ENCODE data around the gene BIN1.
A peak's percentile ranks its signal among the peaks of the same experiment; 100 is the strongest.

Gene BIN1

DNA sequence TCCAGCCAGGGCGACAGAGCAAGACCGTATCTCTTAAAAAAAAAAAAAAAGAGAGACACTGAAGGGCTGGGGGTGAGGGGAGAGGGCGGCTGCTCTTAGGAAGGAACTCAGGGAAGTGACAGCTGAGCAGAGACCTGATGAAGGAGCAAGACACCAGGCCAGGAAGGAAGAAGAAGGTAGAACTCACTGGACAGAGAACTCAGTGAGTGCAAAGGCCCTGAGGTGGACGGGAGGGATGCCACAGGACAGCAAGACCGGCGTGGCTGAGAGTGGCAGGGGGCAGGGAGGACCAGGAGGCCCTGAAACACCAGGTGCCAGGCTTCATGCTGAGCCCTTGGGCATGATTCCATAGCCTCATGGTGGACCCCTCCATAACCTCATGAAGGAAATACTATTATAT is 18.2 kb downstream of the BIN1 start:
- no peak for DNase-seq

DNA sequence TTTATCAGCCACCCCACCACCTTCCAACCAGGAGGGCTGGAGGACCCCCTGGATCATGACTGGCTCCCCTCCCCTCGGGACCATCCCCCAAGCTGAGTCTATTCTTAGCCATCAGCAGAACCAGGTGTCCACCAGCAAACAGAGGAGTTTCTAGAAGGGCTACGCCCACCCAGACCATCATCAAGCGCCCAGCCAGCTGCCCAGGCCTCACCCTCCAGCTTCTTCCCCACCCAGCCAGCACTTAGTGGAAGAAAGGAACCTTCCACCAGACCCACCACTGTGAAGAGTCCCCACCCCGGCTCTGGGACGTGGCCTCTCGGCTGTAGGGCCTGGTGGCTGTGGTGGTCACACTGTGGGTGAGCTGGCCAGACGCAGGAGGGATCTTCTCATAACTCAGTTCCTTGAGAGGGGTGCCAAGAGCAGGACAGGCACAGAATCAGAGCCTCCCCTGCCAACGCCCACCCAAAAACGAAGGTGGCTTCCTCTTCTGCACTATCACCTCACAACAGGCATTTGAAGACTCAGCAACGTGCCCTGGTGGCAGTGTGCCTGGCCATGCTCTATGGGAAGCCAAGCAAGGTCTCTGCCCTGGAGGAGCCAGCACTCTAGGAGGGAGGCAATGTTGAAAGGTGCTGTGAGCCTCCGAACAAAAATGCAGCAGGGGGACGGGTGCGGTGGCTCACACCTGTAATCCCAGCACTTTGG is 19.0 kb downstream of the BIN1 start:
- no peak for DNase-seq

DNA sequence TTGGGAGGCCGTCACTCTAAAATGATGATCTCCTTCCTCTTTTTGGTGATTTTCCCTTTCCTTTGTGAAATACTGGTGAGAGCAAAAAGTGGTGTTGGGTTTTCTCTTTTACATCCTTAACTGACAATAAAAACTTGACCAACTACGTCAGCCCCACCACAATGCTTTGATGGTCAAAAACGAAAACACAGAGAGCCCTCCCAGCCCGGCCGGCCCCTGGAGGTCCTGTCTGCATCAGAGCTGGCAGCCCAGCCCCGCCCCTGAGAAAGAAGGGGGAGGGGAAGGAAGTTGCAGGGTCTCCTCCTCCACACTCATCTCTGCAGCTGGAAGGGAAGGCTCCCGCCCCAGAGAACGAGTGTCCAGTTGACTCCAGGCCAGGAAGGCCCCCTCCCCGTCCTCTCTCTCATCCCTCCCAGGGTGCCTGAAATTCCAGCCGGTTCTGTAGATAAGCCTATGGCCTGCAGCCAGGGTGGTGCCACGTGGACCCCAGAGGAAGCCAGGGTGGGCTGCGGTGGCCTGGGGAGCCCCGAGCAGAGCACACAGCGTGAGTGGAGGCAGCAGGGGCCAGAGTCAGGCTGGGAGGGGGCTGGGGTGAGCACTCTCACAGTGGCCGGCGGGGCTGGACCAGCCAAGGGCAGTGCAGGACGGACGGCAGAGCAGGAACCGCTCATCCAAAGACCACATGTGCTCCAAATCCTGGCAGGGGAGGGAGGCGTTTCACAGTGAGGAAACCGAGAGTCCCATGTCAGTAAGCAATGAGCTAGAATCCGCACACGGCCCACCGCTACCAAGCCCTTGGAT is 19.8 kb downstream of the BIN1 start:
- no peak for DNase-seq

DNA sequence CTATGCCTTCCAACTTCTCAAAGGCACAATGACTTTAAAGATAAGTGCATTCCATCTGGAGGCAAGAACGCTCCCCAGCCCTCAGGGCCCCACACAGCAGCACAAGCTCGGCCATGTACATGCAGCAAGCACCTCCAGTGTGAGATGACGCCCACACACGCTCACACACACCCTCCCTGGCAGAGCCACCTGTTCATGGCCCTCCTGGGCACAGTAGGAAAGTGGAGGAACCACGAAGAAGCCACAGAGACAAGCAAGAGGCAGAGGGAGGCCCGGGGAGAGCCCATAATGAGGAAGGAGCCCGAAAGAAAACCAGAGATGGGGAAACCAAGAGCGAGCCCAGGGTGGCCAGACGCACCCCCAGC is 21.7 kb downstream of the BIN1 start:
- no peak for DNase-seq

DNA sequence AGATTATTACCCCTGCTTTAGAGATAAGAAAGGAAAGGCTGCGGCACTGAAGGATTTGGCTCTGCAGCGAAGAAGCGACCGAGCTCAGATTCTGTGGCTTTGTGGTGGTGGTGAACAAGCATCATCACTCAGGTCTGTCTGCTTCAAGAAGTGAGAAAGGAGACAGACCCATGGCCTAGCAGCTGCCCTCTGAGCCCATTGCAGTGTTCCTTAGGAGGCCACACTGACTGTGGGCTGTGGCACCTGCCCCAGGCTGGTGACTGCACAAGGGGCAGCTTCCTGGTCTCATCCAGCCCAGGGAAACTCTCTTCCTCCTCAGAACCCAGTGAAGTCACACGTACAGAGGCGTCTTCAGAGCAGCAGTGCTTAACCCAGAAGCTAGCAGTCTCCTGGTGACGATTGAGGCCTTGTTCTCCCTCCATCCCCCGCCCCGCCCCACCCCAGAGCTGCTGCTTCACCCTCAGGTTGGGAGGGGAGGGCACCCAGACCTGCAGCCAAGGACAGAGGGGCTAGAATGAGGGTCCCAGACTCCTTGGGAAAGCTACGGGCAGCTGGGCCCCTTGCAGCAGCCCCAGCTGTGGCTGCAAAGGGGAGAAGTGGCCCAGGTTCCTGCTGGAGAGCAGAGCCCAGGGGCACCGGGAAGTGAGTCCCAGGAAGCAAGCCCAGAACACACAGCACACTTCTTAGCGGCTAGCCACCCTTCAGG is 22.2 kb downstream of the BIN1 start:
- no peak for DNase-seq

DNA sequence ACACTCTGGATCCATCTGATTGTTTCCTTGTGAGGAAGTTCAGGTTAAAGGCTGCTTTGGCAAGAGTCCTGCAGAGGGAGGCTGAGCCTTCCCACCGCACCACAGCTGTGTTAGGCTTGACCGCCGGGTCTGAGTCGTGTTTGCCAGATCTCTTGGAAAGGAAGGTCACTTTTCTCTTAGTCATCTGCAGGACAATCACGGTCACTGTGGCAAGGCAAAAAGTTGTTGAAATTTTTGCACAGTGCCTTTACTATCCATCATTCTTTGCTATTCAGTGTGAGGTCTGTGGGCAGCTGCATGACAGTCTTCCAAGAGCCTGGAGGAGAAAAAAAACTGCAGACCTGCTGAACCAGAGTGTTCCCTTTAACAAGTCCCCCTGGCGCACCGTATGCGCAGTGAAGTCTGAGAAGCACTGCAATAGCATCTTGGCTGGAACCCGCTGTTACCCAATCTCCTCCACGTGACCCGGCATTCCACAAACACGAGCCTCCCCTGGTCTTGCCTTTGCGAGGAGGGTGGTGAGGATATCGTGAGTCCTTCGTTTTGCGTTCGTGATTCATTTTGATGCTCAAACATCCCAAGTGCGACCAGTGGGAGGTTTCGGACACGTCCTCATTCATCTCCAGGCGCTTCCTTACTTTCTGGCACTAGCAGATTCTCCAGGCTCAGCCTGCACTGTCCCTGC is 23.0 kb downstream of the BIN1 start:
- no peak for DNase-seq

DNA sequence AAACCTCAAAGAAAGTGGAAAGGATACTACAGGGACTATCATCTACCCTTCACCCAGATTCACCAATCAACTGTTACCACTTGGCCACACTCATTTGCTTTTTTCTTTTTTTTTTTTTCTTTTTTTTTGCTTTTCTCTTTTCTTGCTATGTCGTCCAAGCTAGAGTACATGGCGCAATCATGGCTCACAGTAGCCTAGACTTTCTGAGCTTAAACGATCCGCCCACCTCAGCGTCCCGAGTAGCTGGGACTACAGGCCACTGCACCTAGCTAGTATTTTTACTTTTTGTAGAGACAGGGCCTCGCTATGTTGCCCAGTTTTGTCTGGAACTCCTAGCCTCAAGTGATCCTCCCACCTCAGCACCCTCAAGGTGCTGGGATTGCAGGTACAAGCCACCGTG is 24.0 kb downstream of the BIN1 start:
- DNase-seq = no peak

DNA sequence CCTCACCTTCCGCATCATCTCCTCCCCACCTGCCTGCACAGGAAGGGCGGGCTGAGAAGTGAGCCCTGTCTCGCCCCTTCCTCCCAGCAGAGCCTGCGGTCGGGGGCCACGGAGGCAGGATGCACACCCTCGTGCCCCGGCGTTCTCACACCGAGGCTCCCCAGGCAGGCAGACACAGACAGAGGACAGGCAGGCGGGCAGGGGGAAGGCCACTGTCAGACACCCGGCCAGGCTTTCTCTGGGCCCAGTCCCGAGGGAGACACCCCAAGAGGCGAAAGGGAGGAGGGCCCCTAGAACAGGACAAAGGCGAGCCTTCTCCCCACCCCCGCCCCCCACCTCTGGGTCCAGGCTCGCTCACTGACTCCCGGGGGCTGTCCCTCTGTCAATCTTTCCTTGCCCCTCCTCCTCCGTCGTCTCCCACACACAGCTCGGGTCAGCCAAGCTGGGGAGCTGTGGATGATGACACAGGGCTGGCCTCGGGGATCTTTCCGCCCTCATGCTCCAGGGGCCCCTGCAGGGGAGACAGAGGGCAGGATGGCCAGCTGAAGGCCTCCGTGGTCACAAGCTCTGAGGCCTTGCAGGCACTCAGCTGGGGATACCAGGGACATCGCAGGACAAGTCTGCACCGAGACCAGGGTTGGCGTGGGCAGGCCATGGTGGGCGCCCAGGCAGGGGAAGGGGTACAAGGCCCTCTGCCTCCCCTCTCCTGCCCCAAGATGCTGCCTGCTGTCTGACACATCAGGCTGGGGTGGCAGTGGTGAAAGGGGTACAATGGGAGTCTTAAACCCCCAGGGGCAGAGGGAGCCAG is 24.9 kb downstream of the BIN1 start:
- DNase-seq = peak; percentile 35 to 74 (median 56)

DNA sequence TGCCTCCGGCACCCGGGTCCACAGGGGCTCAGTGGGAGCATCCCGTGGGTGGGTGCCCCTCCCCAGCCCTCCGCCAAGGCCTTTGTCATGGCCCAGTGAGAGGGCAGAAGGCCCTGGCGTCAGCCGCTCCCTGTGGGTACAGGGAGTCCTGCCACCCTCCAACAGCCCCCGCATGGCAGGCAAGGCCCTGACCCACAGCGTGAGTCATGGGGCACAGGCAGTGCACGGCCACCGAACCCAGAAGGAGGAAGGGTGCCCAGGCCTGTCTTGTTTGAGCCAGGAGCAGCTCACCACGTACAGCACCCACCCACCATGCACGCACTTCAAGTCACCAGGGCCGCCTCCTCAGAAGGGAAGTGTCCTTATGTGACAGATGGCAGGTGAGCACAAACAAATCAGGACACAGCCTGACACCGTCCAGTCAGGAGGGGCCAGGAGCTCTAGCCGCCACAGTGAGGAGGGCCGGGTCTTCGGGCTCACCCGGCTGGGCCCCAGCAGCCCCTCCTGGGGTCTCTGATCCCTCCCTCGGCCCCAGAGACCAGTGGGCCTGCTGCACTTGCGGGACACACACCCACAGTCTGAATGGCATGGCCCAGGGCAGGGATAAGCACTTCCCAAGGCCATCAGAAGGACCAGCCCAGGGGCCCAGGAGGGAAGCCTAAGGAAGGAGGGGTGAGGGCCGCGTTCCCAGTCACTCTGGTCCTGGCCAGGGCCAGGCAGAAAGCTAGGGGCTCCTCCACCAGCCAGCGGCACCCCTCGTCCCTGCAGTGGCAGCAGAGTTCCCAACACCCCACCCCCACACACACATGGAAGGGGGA is 25.8 kb downstream of the BIN1 start:
- DNase-seq = peak in 3 of 4 experiments; percentile 11 to 27 (median 18)

DNA sequence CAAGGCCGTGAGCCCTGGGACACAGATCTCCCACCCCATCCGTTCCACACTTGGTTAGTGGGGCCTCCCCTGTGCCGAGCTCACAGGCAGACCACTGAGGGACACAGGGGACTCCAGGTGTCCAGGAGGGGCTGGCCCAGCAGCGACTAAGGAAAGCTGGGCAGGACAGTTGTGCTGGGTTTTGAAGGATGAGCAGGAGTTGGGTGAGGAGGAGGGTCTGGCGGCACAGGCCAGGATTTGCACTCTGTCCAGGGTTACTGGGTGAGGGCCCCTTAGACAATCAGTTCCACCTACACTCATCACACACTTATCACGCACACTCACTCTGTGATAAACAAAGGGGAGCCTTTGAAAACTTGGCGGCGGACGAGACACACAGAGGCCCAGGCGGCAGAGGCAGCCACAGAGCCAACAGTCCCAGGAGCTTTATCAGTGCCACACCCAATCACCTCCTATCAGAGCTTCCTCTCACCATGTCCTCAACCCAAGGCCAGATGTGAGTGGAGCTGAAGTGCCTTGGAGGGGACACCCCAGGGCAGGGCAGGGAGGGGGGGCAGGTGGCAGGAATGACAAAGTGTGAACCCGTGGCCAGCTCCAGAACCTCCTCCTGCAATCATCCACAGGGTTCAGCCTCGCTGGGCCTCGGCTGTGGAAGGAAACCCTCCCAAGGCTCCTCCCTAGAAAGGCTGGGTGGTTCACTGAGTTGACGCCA is 26.6 kb downstream of the BIN1 start:
- no peak for DNase-seq

DNA sequence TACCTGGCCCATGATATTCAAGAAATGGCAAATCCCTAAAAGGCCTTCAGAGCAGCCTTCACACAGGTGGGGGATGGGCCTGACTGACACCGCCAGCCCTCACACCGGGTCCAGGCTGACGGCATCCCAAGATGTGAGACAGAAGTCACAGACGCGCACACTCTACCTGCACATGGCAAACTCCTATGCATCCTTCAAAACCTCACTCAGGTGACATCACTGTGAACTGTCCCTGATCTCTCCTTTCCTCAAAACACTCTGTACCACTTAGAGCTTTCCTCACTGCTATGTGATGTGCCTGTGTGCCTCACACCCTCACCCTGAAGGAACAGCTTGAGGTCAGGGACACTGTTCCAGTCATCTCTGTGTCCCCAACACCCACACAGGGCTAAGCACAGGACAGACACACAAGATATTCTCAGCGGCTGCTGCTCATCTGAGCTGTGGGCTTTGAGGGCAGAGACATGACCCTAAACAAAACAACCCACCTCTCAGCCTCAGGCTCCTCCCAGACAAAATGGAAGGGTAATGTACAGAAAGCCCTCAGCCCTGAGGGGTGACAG is 27.5 kb downstream of the BIN1 start:
- no peak for DNase-seq

DNA sequence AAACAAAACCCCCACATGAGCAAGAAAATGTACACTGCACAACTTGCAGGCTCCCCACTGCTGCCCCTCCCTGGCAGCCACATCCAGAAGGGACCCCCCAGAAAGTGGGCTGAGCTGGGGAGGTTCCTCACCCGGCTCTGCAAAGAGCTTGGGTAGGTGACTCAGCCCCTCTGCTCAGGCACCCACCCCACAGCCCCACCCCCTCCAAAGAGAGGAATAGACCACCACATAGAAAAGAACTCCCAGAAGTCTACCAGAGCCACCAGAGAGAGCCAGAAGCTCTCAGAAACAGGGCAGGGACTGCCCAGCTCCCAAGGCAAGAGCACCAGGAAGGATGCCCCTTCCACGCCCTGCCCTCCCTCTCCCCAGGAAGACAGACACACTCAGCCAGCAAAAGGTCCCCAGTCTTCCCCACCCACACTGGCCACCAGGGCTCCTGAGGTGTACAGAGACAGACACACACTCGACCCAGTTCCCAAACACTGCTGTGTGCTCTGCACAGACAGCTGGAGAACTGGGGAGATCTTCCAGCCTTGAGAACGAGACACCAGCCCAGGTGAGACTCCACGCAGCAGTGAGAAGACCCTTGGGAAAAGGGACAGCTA is 28.2 kb downstream of the BIN1 start:
- no peak for DNase-seq

DNA sequence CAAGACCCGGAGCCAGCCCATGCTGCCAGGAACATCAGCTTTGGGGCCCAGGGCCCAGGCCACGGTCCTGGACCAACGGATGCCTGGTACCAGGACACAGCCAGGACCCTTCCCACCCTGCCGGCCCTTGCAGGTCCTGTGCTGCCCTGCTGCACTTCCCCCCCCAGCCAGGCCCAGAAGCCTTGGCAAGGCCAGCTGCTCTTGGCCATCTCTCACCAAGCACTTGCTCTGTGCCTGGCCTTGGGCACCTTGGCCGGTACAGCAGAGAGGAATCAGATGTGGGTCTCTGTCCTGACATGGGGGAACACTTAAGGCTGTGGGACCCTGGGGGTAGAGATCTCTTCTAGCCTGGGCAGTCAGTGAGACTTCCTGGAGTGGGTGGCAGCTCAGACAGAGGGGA is 28.9 kb downstream of the BIN1 start:
- no peak for DNase-seq

DNA sequence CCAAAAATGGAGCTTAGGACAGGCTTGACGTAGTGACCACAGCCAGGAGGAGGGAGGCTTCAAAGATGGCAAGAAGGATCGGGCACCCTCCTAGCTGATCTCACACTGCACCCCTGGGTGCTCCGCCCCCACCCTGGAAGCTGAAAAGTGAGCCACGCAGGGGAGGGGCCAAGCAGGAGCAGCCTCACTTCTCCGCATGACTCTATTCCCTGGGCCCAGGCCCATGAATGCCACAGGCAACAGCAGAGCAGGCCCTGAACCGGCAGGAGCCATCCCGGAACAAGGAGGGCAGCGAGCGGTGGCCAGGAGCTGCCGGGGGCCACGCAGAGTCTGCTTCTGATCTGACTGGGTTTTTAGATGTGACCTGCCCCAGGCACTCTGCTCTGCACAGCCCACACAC is 30.0 kb downstream of the BIN1 start:
- DNase-seq = no peak

DNA sequence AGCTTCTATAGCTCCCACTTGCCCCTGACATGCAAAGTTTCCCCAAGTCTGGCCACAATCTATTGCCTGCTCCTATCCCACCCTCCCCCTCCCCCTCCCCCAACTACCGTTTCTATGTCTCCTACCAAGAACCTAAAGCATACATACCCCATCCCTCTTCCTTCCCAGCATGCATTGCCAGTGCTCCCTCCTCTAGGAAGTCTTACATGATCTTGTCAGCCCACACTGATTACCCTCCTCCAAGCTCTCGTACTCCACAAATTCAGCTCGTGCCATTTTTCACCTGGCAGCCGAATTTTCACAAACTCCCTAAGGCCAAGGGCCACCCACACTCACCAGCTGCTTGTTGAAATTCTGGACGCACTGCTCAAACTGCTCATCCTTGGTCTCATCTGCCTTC is 30.7 kb downstream of the BIN1 start:
- DNase-seq = no peak

DNA sequence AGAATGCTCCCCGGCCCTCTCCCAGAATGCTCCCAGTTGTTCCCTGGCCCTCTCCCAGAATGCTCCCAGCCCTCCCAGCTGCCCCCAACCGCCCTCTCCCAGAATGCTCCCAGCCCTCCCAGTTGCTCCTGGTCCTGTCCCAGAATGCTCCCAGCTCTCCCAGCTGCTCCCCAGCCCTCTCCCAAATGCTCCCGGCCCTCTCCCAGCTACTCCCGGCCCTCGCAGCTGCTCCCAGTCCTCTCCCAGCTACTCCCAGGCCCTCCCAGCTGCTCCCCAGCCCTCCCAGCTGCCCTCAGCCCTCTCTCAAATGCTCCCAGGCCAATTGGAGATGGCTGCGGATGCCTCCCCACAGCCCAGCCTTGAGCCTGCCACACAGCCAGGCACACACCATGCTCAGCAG is 31.1 kb downstream of the BIN1 start:
- no peak for DNase-seq

DNA sequence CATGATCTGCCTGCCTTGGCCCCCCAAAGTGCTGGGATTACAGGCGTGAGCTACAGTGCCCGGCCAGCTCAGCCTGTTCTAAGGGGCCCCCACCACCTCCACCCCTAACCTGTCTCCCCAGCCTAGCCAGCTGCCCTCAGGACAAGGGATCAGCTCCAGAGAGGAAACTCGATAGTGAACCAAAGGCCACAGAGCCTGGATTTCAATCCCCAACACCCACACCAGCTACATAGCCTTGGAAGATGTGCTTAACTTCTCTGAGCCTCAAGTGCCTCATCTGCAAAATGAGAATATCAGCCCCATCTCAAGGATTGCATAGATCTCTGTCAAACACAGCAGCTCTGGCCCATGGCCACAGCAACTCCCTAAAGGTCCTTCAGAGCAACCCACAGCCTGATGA is 32.0 kb downstream of the BIN1 start:
- DNase-seq = no peak

DNA sequence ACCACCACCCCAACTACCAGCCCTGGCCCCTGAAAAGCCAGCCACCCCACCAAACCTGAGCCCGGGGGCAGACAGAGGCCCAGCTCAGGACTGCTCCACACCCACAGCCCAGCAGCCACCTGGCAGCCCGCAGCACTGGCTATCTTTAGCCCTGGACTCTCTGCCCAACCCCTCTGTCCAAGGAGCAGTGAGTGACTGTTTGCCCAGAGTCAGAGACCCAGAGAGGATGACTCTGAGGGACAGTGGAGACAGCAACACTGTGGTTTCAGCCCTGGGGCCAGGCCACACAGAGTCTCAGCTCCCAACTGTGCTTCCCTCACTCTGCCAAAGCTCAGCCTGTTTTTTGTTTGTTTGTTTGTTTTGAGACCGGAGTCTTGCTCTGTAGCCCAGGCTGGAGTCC is 32.6 kb downstream of the BIN1 start:
- DNase-seq = no peak

DNA sequence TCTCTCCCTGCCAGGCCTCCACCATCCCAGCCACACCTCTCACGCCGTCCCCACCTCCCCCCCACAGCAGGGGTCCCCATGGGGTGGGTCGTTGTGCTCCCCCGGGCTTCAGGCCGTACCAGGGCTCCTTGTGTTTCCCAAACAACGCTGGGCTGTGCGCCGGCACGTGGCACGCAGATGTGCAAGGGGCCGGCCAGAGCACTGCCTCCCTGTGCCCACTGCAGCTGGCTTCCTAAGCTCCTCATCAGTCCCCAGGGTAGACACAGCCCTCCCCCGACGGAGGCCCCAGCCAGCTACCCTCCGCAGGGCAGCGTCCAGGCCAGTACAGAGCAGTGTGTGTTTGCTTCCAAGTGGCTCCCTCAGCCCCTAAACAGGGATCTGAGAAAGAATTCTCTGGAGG is 34.0 kb downstream of the BIN1 start:
- DNase-seq = no peak

DNA sequence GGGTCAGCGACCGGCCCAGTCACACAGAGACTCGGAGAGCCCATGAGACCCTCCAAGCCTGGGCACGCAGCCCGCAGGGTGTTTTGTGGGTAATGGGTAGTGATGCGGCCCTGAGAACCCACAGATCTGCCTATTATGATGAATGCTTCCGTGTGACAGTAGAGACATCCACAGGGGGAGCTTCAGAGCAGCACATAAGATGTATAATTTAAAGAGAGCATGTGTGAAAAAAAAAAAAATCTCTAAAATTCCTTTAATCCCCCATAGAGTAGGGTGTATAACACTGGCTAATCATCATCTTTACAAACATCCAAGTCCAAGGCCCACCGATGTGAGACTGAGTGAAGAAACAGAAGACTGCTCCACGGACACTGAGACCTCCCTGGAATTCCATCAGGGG is 34.6 kb downstream of the BIN1 start:
- no peak for DNase-seq

Data from activated CD4-positive, CD25-positive, alpha-beta regulatory T cell (primary cell).